Ovary (tissue), 9 donors: ENCODE measurements around the gene SLC33A1. TPM values are rescaled to one million over a fixed set of nuclear protein-coding genes. Genes with fewer than 3 reads are reported as not detected.

ENCODE experiments used
- DNase-seq, 5 donors: peaks; one replicate each; pipeline ENCODE4 v3.0.0-alpha.2; 2019 to 2020
- H3K27ac ChIP-seq, 2 donors: fragments of 200-600 bp; one replicate each; pipeline versions ENCODE4 v1.5.1 to v1.8.0; 2019 to 2022
- H3K27me3 ChIP-seq: fragments of 200-600 bp; one replicate; pipeline ENCODE4 v1.8.0; 2022
- H3K36me3 ChIP-seq: fragments of 200-600 bp; sonication (generic); one replicate; pipeline ENCODE4 v1.5.1; 2019
- H3K4me1 ChIP-seq: one replicate; pipeline ENCODE4 v1.8.1; 2013; ENCODE audit warnings: mild to moderate bottlenecking, moderate library complexity; ENCODE audit not compliant: insufficient read depth
- H3K4me3 ChIP-seq: fragments of 200-600 bp; sonication (generic); one replicate; pipeline ENCODE4 v1.5.1; 2017
- H3K9me3 ChIP-seq, 2 donors: fragments of 200-600 bp in 1 of 2; sonication (generic) in 1 of 2; one replicate each; pipeline versions ENCODE4 v1.5.1 to v1.8.1; 2013 to 2019; ENCODE audit warnings: mild to moderate bottlenecking in 1 of 2, moderate library complexity in 1 of 2
- CTCF ChIP-seq, 3 donors: fragments of 450-650 bp in 2 of 3; fragments of 200-600 bp in 1 of 3; IDR thresholded peaks; one replicate each; pipeline versions ENCODE4 v1.5.1 to v1.8.0; 2016 to 2022; ENCODE audit warnings: antibody characterized with exemption in 3 of 3, mild to moderate bottlenecking in 1 of 3
- EP300 ChIP-seq: sonication (generic); formaldehyde crosslinking; IDR thresholded peaks from one replicate; pipeline ENCODE4 v1.6.1; 2017; ENCODE audit warnings: antibody characterized with exemption
- POLR2A ChIP-seq: fragments of 450-650 bp; IDR thresholded peaks from one replicate; pipeline ENCODE4 v1.6.1; 2017; ENCODE audit warnings: antibody characterized with exemption, mild to moderate bottlenecking, moderate library complexity
- WGBS, 3 donors: extraction: QIAGEN DNeasy Blood & Tissue Kit in 1 of 3; methylation state at CpG; one replicate each; pipeline versions ENCODE4 v1.1.5 to v1.1.7; 2013 to 2017; 5-methylcytosine and 5-hydroxymethylcytosine counted together
- intact Hi-C, 4 donors: fragments of 100-400 bp; cut with DNase I; formaldehyde crosslinking; loops; one replicate each; pipeline versions ENCODE4 v1.11.0 to v1.15.1; 2022 to 2023
- polyA plus RNA-seq, 2 donors: library from polyadenylated mRNA; stranded (reverse); fragments of 200-250 nt in 1 of 2; fragments of 350-450 nt in 1 of 2; fragmentation: Illumina TruSeq in 1 of 2; extraction: RNeasy Lipid Tissue Mini Kit (QIAGEN cat#74804) in 1 of 2; gene quantifications; one replicate each; pipeline ENCODE4 v1.2.3, GENCODE V29; 2013 to 2014
- total RNA-seq, 7 donors: library from RNA; depleted of rRNA in 2 of 7; stranded (reverse); fragments of >200 nt in 2 of 7; fragmentation: NEBNext Ultra II Directional in 3 of 7; extraction: Animal tissue kit (Norgen Biotek cat#: 25700) in 3 of 7; gene quantifications; one replicate each; pipeline versions ENCODE4 v1.1.0 to v1.2.4, GENCODE V29; 2016 to 2023
- donor health status: DM: no; HTN: no; CAD: no; lungs with moderate emphysema.
- donor health status: DM: no; HTN: no; CAD: no.
- donor health status: Bipolar disorder and iron deficiency.
- donor health status: DM: yes; HTN: yes; CAD: no.
- donor health status: DM: no; HTN: no; CAD: no.
- donor health status: DM: yes; HTN: yes; CAD: no.

SLC33A1 gene
- total and polyA plus RNA-seq, 9 donors: 10.9 to 35.4 (median 23.7) TPM

GRCh38 chr3:155805802-155806618 is 48.2 kb downstream of the SLC33A1 start, which contains the start of gene C3orf33:
Gene C3orf33, minus strand, starts transcription at chr3:155806278. Its CDS starts 26 bp downstream, at chr3:155806252.
- Histone ChIP-seq H3K9me3 (no peaks in the 10 kb centered on the region), H3K4me3 (peak within 1 kb of the TSS; percentile 91), H3K36me3 (no peaks in the 10 kb centered on the region), H3K4me1 (no peaks in the 10 kb centered on the region), H3K27ac (peak within 1 kb of the TSS; percentile 75 to 79), H3K27me3 (no peaks in the 10 kb centered on the region)
- intact Hi-C loops: loop anchor here in 2 of 4 donors (5.0 kb wide), 2 partner anchors 46 to 66 kb away; partner anchors contain the start of genes GMPS (in 1 of the 2) and SLC33A1 (in 1 of the 2)
- TF ChIP-seq CTCF (IDR thresholded peaks at IDR 0.05) (peak; percentile 69 to 83 (median 82)), EP300 (no peak)
- WGBS, 3 donors: 0 to 1% (median 0%) methylated on average over 52 to 61 of the region's 61 CpGs
- peak; percentile 54 to 78 (median 67) for DNase-seq

- intact Hi-C loops: loop anchor here in 2 of 4 donors (5.0 kb wide), 2 partner anchors 47 to 67 kb away; partner anchors contain the start of genes GMPS (in 1 of the 2) and SLC33A1 (in 1 of the 2)
- DNase-seq: peak in 3 of 5 donors; percentile 28 to 45 (median 45)
- peak overlapping the region; percentile 91 for H3K4me3 ChIP-seq
These were observed 48.9 kb downstream of the SLC33A1 start for GRCh38 chr3:155805204-155805801.

GRCh38 chr3:155804323-155804722 is 49.9 kb downstream of the SLC33A1 start:
- no peak for TF ChIP-seq POLR2A
- TF ChIP-seq CTCF (IDR thresholded peaks at IDR 0.05): no peak
- TF ChIP-seq EP300: no peak
- H3K27me3 ChIP-seq: no peaks in the 10 kb centered on the region
- no peak for DNase-seq
- no peaks in the 10 kb centered on the region for H3K4me1 ChIP-seq
- no peak overlapping the region for H3K27ac ChIP-seq
- no peaks in the 10 kb centered on the region for H3K36me3 ChIP-seq
- intact Hi-C loops: no loop called here
- H3K9me3 ChIP-seq: no peaks in the 10 kb centered on the region
- no peak overlapping the region for H3K4me3 ChIP-seq

More at GRCh38 chr3:155805204-155805801, 48.9 kb downstream of the SLC33A1 start:
- peak overlapping the region in 1 of 2 donors; percentile 79 for H3K27ac ChIP-seq
- no peaks in the 10 kb centered on the region for H3K36me3 ChIP-seq
- WGBS, 3 donors: 32 to 52% (median 36%) methylated on average over 15 of the region's 15 CpGs
- TF ChIP-seq CTCF (IDR thresholded peaks at IDR 0.05) (no peak), EP300 (no peak), POLR2A (no peak)
- H3K4me1 ChIP-seq: no peaks in the 10 kb centered on the region
- H3K9me3 ChIP-seq: no peaks in the 10 kb centered on the region
- no peaks in the 10 kb centered on the region for H3K27me3 ChIP-seq

GRCh38 chr3:155792532-155792931 is 61.7 kb downstream of the SLC33A1 start:
- DNase-seq: no peak
- intact Hi-C loops: no loop called here
- H3K27ac ChIP-seq: no peak overlapping the region
- H3K27me3 ChIP-seq: no peaks in the 10 kb centered on the region
- TF ChIP-seq EP300 (no peak), CTCF (IDR thresholded peaks at IDR 0.05) (no peak), POLR2A (no peak)
- H3K4me3 ChIP-seq: no peak overlapping the region
- no peaks in the 10 kb centered on the region for H3K9me3 ChIP-seq
- no peaks in the 10 kb centered on the region for H3K36me3 ChIP-seq
- no peaks in the 10 kb centered on the region for H3K4me1 ChIP-seq
- WGBS, 3 donors: 83 to 98% (median 95%) methylated on average over 1 of the region's 1 CpG
